ENCODE results near the gene RAB17. TPM values are rescaled to one million over a fixed set of nuclear protein-coding genes. Genes with fewer than 3 reads are reported as not detected.

The RAB17 gene
- total RNA-seq, 1 experiment from 2014 or later: 86.3 TPM

- Histone ChIP-seq H4K20me1 (ENCODE audit: insufficient read depth) (peaks cover 3% of the 10 kb centered on the region; the same call in 1 of the 2 replicates), H3K27me3 (ENCODE audit: insufficient read depth, low read depth) (no peaks in the 10 kb centered on the region), H3K4me1 (replicated peaks; ENCODE audit: insufficient read depth) (no peaks in the 10 kb centered on the region), H3K4me2 (no peak overlapping the region), H3K9me3 (ENCODE audit: insufficient read depth, low read depth) (no peaks in the 10 kb centered on the region), H2AFZ (no peak overlapping the region), H3K36me3 (ENCODE audit: low read depth) (no peaks in the 10 kb centered on the region), H3K9me2 (ENCODE audit: insufficient read depth) (no peaks in the 10 kb centered on the region), H3K79me2 (ENCODE audit: low read depth) (no peaks in the 10 kb centered on the region), H3F3A (ENCODE audit: insufficient read depth, low read depth) (no peaks in the 10 kb centered on the region), H3K27ac (no peak overlapping the region), H3K4me3 (no peak overlapping the region)
- ChIA-PET POLR2A (ENCODE audit: unreplicated experiment) (no interaction called here), CTCF (no interaction called here)
- intact Hi-C loops (cut with micrococcal nuclease; ENCODE audit: unreplicated experiment): no loop called here
- no peak for TF ChIP-seq EZH2 (IDR thresholded peaks at IDR 0.05; ENCODE audit: low read depth)
- TF ChIP-seq, protein P1, sequence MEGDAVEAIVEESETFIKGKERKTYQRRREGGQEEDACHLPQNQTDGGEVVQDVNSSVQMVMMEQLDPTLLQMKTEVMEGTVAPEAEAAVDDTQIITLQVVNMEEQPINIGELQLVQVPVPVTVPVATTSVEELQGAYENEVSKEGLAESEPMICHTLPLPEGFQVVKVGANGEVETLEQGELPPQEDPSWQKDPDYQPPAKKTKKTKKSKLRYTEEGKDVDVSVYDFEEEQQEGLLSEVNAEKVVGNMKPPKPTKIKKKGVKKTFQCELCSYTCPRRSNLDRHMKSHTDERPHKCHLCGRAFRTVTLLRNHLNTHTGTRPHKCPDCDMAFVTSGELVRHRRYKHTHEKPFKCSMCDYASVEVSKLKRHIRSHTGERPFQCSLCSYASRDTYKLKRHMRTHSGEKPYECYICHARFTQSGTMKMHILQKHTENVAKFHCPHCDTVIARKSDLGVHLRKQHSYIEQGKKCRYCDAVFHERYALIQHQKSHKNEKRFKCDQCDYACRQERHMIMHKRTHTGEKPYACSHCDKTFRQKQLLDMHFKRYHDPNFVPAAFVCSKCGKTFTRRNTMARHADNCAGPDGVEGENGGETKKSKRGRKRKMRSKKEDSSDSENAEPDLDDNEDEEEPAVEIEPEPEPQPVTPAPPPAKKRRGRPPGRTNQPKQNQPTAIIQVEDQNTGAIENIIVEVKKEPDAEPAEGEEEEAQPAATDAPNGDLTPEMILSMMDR (conservative IDR thresholded peaks at IDR 0.05): no peak
- no peak for DNase-seq
- no TSS peak for BruUV-seq (replicated peaks)
Observed at GRCh38 chr2:237577956-237578870, 12.3 kb downstream of the RAB17 start.

DNA sequence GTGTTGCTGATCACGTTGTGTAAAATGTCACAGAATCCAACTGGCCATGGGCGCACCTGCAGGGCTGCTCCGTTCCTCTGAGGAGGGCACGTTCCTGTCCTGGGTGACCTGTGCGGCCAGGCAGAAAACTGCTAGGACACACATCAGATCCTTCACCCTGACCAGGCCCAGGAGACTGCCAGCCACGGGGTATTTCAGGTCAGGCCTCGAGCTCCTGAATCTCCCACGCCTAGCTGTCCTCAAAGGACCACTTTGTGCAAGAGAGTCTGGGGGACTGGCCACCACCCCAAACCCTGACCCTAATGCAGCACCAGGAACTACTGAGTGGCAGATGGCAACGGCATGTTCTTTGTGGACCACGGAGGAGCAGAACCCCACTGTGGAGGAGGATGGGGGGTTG is 13.1 kb downstream of the RAB17 start:
- no peaks in the 10 kb centered on the region for H3K36me3 ChIP-seq (ENCODE audit: low read depth)
- intact Hi-C loops (cut with micrococcal nuclease; ENCODE audit: unreplicated experiment): no loop called here
- H4K20me1 ChIP-seq (ENCODE audit: insufficient read depth): peaks cover under 1% of the 10 kb centered on the region; the same call in 1 of the 2 replicates
- H3K27me3 ChIP-seq (ENCODE audit: insufficient read depth, low read depth): no peaks in the 10 kb centered on the region
- ChIA-PET POLR2A (ENCODE audit: unreplicated experiment) (no interaction called here), CTCF (no interaction called here)
- H3K79me2 ChIP-seq (ENCODE audit: low read depth): no peaks in the 10 kb centered on the region
- no peaks in the 10 kb centered on the region for H3K9me3 ChIP-seq (ENCODE audit: insufficient read depth, low read depth)
- BruUV-seq (replicated peaks): no TSS peak
- no peak for TF ChIP-seq EZH2 (IDR thresholded peaks at IDR 0.05; ENCODE audit: low read depth)
- TF ChIP-seq, protein P1 (conservative IDR thresholded peaks at IDR 0.05): no peak
- no peak overlapping the region for H3K4me3 ChIP-seq
- peaks cover under 1% of the 10 kb centered on the region; the same call in 1 of the 2 replicates for H3K4me1 ChIP-seq (replicated peaks; ENCODE audit: insufficient read depth)
- H2AFZ ChIP-seq: no peak overlapping the region
- H3K4me2 ChIP-seq: no peak overlapping the region
- peaks cover 2% of the 10 kb centered on the region; the same call in 1 of the 2 replicates for H3F3A ChIP-seq (ENCODE audit: insufficient read depth, low read depth)
- DNase-seq: no peak
- no peak overlapping the region for H3K27ac ChIP-seq
- H3K9me2 ChIP-seq (ENCODE audit: insufficient read depth): no peaks in the 10 kb centered on the region

- intact Hi-C loops (cut with micrococcal nuclease; ENCODE audit: unreplicated experiment): no loop called here
- CTCF ChIA-PET: no interaction called here
- no peaks in the 10 kb centered on the region for H3K9me2 ChIP-seq (ENCODE audit: insufficient read depth)
- H3K4me1 ChIP-seq (replicated peaks; ENCODE audit: insufficient read depth): peaks cover 5% of the 10 kb centered on the region; the same call in 1 of the 2 replicates
- H3K4me3 ChIP-seq: no peak overlapping the region
- H3K27ac ChIP-seq: no peak overlapping the region
- no peak overlapping the region for H3K4me2 ChIP-seq
- no peak for DNase-seq
- no peak overlapping the region for H2AFZ ChIP-seq
- TF ChIP-seq EZH2 (IDR thresholded peaks at IDR 0.05; ENCODE audit: low read depth): no peak
- TF ChIP-seq, protein P1 (conservative IDR thresholded peaks at IDR 0.05): no peak
- no peaks in the 10 kb centered on the region for H3K36me3 ChIP-seq (ENCODE audit: low read depth)
- POLR2A ChIA-PET (ENCODE audit: unreplicated experiment): no interaction called here
- no peaks in the 10 kb centered on the region for H3K9me3 ChIP-seq (ENCODE audit: insufficient read depth, low read depth)
- H4K20me1 ChIP-seq (ENCODE audit: insufficient read depth): no peaks in the 10 kb centered on the region
- H3K79me2 ChIP-seq (ENCODE audit: low read depth): no peaks in the 10 kb centered on the region
- BruUV-seq (replicated peaks): no TSS peak
- H3K27me3 ChIP-seq (ENCODE audit: insufficient read depth, low read depth): no peaks in the 10 kb centered on the region
- peaks cover 2% of the 10 kb centered on the region; the same call in 1 of the 2 replicates for H3F3A ChIP-seq (ENCODE audit: insufficient read depth, low read depth)
Observed at GRCh38 chr2:237576974-237577373, 13.6 kb downstream of the RAB17 start.

All from PC-9 (cell line).